ENCODE results near the gene DLEU7. TPM values are rescaled to one million over a fixed set of nuclear protein-coding genes. Genes with fewer than 3 reads are reported as not detected.

DLEU7 gene
- total RNA-seq = under 1 TPM; 0.15 to 0.66 (median 0.48) TPM

- intact Hi-C loops (cut with DNase I; ENCODE audit: low total_unique reads) = no loop called here
- no peaks in the 10 kb centered on the region for H3K36me3 ChIP-seq
- peak within 1 kb of the TSS in 2 of 3 donors; percentile 33 to 60 for H3K4me3 ChIP-seq
- no peaks in the 10 kb centered on the region for H3K9me3 ChIP-seq
- no peak for DNase-seq (ENCODE audit: low spot score in 2 of 2)
- TF ChIP-seq POLR2A (IDR thresholded peaks at IDR 0.05) (no peak), CTCF (IDR thresholded peaks at IDR 0.05) (no peak)
- H3K27me3 ChIP-seq = peaks cover 0 to 14% of the 10 kb centered on the region in 2 donors
- H3K4me1 ChIP-seq = no peaks in the 10 kb centered on the region
- no peak within 1 kb of the TSS for H3K27ac ChIP-seq
Measured at GRCh38 chr13:50843257-50844083, at the start of gene DLEU7. DLEU7 (minus strand) TSS chr13:50843692; CDS start chr13:50843646, 46 bp downstream.

- H3K4me1 ChIP-seq = no peaks in the 10 kb centered on the region
- no peaks in the 10 kb centered on the region for H3K36me3 ChIP-seq
- intact Hi-C loops (cut with DNase I; ENCODE audit: low total_unique reads) = no loop called here
- H3K27ac ChIP-seq = no peak overlapping the region
- no peak overlapping the region for H3K4me3 ChIP-seq
- no peaks in the 10 kb centered on the region for H3K27me3 ChIP-seq
- H3K9me3 ChIP-seq = no peaks in the 10 kb centered on the region
- TF ChIP-seq POLR2A (IDR thresholded peaks at IDR 0.05) (no peak), CTCF (IDR thresholded peaks at IDR 0.05) (no peak), POLR2AphosphoS5 (IDR thresholded peaks at IDR 0.05) (no peak)
- DNase-seq (ENCODE audit: low spot score in 2 of 2) = no peak
Measured at GRCh38 chr13:50892210-50892944, 48.9 kb upstream of the DLEU7 start.

- intact Hi-C loops (cut with DNase I; ENCODE audit: low total_unique reads) = no loop called here
- H3K4me1 ChIP-seq = no peaks in the 10 kb centered on the region
- no peaks in the 10 kb centered on the region for H3K27me3 ChIP-seq
- no peak for DNase-seq (ENCODE audit: low spot score in 2 of 2)
- H3K4me3 ChIP-seq = no peak overlapping the region
- H3K36me3 ChIP-seq = no peaks in the 10 kb centered on the region
- H3K9me3 ChIP-seq = no peaks in the 10 kb centered on the region
- TF ChIP-seq POLR2A (IDR thresholded peaks at IDR 0.05) = no peak
- no peak for TF ChIP-seq POLR2AphosphoS5 (IDR thresholded peaks at IDR 0.05)
- TF ChIP-seq CTCF (IDR thresholded peaks at IDR 0.05) = no peak
- no peak overlapping the region for H3K27ac ChIP-seq
Measured at GRCh38 chr13:50891206-50891605, 47.7 kb upstream of the DLEU7 start.

GRCh38 chr13:50889317-50889716 is 45.8 kb upstream of the DLEU7 start:
- no peak for TF ChIP-seq POLR2A (IDR thresholded peaks at IDR 0.05)
- no peak for TF ChIP-seq CTCF (IDR thresholded peaks at IDR 0.05)
- TF ChIP-seq POLR2AphosphoS5 (IDR thresholded peaks at IDR 0.05) = no peak
- H3K27me3 ChIP-seq = no peaks in the 10 kb centered on the region
- intact Hi-C loops (cut with DNase I; ENCODE audit: low total_unique reads) = no loop called here
- DNase-seq (ENCODE audit: low spot score in 2 of 2) = no peak
- H3K36me3 ChIP-seq = no peaks in the 10 kb centered on the region
- no peak overlapping the region for H3K4me3 ChIP-seq
- no peaks in the 10 kb centered on the region for H3K9me3 ChIP-seq
- no peaks in the 10 kb centered on the region for H3K4me1 ChIP-seq
- H3K27ac ChIP-seq = no peak overlapping the region

GRCh38 chr13:50888362-50888761 is 44.9 kb upstream of the DLEU7 start:
- H3K9me3 ChIP-seq = no peaks in the 10 kb centered on the region
- no peaks in the 10 kb centered on the region for H3K36me3 ChIP-seq
- intact Hi-C loops (cut with DNase I; ENCODE audit: low total_unique reads) = no loop called here
- no peak overlapping the region for H3K4me3 ChIP-seq
- no peaks in the 10 kb centered on the region for H3K4me1 ChIP-seq
- H3K27ac ChIP-seq = no peak overlapping the region
- TF ChIP-seq CTCF (IDR thresholded peaks at IDR 0.05) = no peak
- TF ChIP-seq POLR2AphosphoS5 (IDR thresholded peaks at IDR 0.05) = no peak
- TF ChIP-seq POLR2A (IDR thresholded peaks at IDR 0.05) = no peak
- DNase-seq (ENCODE audit: low spot score in 2 of 2) = no peak
- H3K27me3 ChIP-seq = no peaks in the 10 kb centered on the region
